ENCODE measurements around the gene OR13J1. TPM values are rescaled to one million over a fixed set of nuclear protein-coding genes. Genes with fewer than 3 reads are reported as not detected.

Gene OR13J1
- total RNA-seq, 4 donors from 2014 or later: not detected

DNA sequence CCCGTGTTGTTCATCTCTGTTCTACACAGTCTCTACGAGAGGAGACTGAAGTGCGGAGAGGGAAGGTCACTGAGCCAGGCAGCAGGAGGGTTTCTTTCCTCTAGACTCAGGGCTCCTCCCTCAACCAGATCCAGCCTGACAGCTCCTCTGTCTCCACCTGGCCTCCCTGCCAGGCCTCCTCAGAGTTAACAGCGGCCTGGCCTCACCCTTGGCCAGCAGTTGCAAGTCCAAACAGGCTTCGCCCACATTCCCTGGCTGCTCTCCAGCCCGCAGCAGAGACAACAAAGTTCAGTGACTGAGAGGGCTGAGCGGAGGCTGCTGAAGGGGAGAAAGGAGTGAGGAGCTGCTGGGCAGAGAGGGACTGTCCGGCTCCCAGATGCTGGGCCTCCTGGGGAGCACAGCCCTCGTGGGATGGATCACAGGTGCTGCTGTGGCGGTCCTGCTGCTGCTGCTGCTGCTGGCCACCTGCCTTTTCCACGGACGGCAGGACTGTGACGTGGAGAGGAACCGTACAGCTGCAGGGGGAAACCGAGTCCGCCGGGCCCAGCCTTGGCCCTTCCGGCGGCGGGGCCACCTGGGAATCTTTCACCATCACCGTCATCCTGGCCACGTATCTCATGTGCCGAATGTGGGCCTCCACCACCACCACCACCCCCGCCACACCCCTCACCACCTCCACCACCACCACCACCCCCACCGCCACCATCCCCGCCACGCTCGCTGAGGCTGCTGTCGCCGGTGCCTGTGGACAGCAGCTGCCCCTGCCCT, 35.9 kb upstream of the OR13J1 start, which contains the start of gene HRCT1:
Gene HRCT1, plus strand, starts transcription at position 291 of the 768 bp plus-strand sequence. Its CDS starts 86 bp downstream, at position 377.
- peak within 1 kb of the TSS; percentile 41 for H3K4me3 ChIP-seq
- peaks cover 75% of the 10 kb centered on the region for H3K4me1 ChIP-seq
- WGBS: 44% methylated on average over 17 of the region's 30 CpGs
- no peaks in the 10 kb centered on the region for H3K36me3 ChIP-seq
- TF ChIP-seq, protein P1, sequence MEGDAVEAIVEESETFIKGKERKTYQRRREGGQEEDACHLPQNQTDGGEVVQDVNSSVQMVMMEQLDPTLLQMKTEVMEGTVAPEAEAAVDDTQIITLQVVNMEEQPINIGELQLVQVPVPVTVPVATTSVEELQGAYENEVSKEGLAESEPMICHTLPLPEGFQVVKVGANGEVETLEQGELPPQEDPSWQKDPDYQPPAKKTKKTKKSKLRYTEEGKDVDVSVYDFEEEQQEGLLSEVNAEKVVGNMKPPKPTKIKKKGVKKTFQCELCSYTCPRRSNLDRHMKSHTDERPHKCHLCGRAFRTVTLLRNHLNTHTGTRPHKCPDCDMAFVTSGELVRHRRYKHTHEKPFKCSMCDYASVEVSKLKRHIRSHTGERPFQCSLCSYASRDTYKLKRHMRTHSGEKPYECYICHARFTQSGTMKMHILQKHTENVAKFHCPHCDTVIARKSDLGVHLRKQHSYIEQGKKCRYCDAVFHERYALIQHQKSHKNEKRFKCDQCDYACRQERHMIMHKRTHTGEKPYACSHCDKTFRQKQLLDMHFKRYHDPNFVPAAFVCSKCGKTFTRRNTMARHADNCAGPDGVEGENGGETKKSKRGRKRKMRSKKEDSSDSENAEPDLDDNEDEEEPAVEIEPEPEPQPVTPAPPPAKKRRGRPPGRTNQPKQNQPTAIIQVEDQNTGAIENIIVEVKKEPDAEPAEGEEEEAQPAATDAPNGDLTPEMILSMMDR (IDR thresholded peaks at IDR 0.05): no peak
- TF ChIP-seq EP300 (IDR thresholded peaks at IDR 0.05) (no peak), POLR2AphosphoS5 (IDR thresholded peaks at IDR 0.05) (peak in 2 of 3 donors; percentile 58 to 89), POLR2A (IDR thresholded peaks at IDR 0.05) (no peak)
- peak within 1 kb of the TSS; percentile 96 for H3K27ac ChIP-seq
- peaks cover 3% of the 10 kb centered on the region for H3K27me3 ChIP-seq
- no peaks in the 10 kb centered on the region for H3K9me3 ChIP-seq
- peak; percentile 94 to 96 for DNase-seq (ENCODE audit: low spot score in 2 of 2)

DNA sequence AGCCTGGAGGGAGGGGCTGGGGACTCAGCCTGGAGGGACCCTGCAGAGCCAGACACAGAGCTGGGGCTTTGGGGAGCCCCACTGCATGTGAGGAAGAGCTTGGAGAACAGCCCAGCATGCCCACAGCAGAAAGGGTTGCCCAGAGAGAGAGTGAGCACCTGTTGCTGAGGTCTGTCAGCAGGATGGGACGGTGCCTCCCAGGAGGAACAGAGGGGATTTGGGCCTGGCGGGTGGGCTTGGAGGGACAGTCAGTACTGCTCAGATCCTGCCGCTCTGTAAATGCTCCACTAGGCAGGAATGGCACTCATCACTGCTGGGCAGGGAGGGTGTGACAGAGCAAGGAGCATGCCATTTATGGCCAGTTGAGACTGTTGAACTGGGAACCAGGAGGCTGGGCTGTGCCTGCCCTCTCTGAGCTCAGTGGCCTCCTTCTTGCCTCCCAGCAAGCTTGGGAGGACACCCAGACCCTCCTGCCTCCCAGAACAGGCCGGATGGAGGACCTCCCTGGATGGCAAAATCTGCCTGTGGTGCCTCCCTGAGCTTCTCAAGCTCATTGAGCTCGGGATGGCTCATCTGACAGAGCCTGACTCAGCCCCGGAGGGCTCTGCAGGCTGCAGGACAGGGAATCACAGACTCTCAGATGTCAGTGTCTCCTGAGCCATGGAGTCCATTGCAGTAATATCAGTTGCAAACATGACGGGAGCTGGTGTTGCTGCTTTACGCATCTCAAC, 35.0 kb upstream of the OR13J1 start:
- H3K36me3 ChIP-seq: no peaks in the 10 kb centered on the region
- WGBS: 78% methylated on average over 8 of the region's 8 CpGs
- H3K4me1 ChIP-seq: peaks cover 66% of the 10 kb centered on the region
- no peak overlapping the region for H3K4me3 ChIP-seq
- peak overlapping the region; percentile 96 for H3K27ac ChIP-seq
- no peak for DNase-seq (ENCODE audit: low spot score in 2 of 2)
- TF ChIP-seq POLR2AphosphoS5 (IDR thresholded peaks at IDR 0.05) (no peak), POLR2A (IDR thresholded peaks at IDR 0.05) (no peak)
- H3K9me3 ChIP-seq: no peaks in the 10 kb centered on the region
- H3K27me3 ChIP-seq: peaks cover 3% of the 10 kb centered on the region

DNA sequence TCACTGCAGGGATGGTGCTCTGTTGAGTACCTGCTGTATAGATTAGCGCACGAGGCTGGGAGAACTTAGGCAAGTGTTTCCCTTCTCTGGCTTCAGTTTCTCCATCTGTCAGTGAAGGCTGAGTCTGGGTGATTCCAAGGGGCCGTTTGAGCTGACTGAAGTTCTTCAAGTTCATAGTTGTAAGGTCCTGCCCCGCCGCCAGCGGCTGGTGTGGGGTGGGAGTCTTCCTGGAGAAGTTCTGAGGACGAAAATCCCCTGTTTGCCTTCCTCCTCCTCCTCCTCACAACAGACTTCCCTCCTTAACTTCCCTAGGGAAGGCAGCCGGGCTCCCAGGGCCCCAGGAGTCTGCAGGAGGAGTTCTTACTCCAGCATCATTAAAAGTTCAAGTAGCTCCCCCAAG, 34.1 kb upstream of the OR13J1 start:
- peaks cover 3% of the 10 kb centered on the region for H3K27me3 ChIP-seq
- no peak overlapping the region for H3K27ac ChIP-seq
- no peaks in the 10 kb centered on the region for H3K36me3 ChIP-seq
- no peaks in the 10 kb centered on the region for H3K9me3 ChIP-seq
- no peak overlapping the region for H3K4me3 ChIP-seq
- TF ChIP-seq EP300 (IDR thresholded peaks at IDR 0.05): no peak
- no peak for TF ChIP-seq POLR2A (IDR thresholded peaks at IDR 0.05)
- TF ChIP-seq POLR2AphosphoS5 (IDR thresholded peaks at IDR 0.05): no peak
- TF ChIP-seq, protein P1 (IDR thresholded peaks at IDR 0.05): no peak
- 83% methylated on average over 8 of the region's 8 CpGs for WGBS
- DNase-seq (ENCODE audit: low spot score in 2 of 2): no peak
- peaks cover 57% of the 10 kb centered on the region for H3K4me1 ChIP-seq

DNA sequence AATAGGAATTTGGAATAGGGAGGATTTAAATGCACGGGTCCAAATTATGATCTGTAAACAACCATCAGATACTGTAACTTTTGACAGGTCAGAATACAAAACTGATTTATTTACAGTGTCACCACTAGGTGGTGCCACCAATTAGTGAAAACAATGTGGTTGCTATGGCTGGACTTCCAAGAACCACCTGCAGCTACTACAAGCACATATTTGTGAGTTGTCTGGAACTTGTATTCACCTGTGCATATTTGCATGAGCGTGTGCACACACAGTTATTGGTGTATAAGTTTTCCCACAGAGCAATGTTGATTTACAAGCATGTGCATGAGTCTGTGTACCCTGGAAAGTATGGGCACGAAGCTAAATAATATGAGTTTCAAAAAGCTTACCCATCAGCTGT, 32.8 kb upstream of the OR13J1 start:
- H3K4me1 ChIP-seq: peaks cover 45% of the 10 kb centered on the region
- no peaks in the 10 kb centered on the region for H3K9me3 ChIP-seq
- H3K36me3 ChIP-seq: no peaks in the 10 kb centered on the region
- 25% methylated on average over 3 of the region's 3 CpGs for WGBS
- TF ChIP-seq EP300 (IDR thresholded peaks at IDR 0.05): no peak
- no peak for TF ChIP-seq POLR2A (IDR thresholded peaks at IDR 0.05)
- TF ChIP-seq, protein P1 (IDR thresholded peaks at IDR 0.05): peak; percentile 51 to 76
- TF ChIP-seq POLR2AphosphoS5 (IDR thresholded peaks at IDR 0.05): no peak
- H3K27ac ChIP-seq: no peak overlapping the region
- no peak overlapping the region for H3K4me3 ChIP-seq
- H3K27me3 ChIP-seq: peaks cover 3% of the 10 kb centered on the region
- no peak for DNase-seq (ENCODE audit: low spot score in 2 of 2)

DNA sequence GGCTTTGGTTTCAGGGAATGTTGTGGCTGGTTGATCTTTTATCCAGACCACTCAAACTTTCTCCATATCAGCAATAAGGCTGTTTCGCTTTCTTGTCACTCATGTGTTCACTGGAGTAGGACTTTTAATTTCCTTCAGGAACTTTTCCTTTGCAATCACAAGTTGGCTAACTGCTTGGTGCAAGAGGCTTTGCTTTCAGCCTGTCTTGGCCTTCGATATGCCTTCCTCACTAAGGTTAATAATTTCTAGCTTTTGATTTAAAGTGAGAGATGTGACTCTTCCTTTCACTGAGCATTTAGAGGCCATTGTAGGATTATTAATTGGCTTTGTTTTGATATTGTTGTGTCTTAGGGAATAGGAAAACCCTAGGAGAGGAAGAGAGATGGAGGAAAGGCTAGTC, 28.8 kb upstream of the OR13J1 start:
- Histone ChIP-seq H3K9me3 (no peaks in the 10 kb centered on the region), H3K36me3 (no peaks in the 10 kb centered on the region), H3K4me3 (no peak overlapping the region), H3K27me3 (peaks cover 3% of the 10 kb centered on the region), H3K27ac (no peak overlapping the region), H3K4me1 (peaks cover 6% of the 10 kb centered on the region)
- 85% methylated on average over 2 of the region's 2 CpGs for WGBS
- TF ChIP-seq POLR2AphosphoS5 (IDR thresholded peaks at IDR 0.05) (no peak), POLR2A (IDR thresholded peaks at IDR 0.05) (no peak), EP300 (IDR thresholded peaks at IDR 0.05) (no peak)
- TF ChIP-seq, protein P1 (IDR thresholded peaks at IDR 0.05): no peak
- no peak for DNase-seq (ENCODE audit: low spot score in 2 of 2)

Data from suprapubic skin (tissue), 4 donors.